Measurements from ENCODE around the gene DROSHA. TPM values are rescaled to one million over a fixed set of nuclear protein-coding genes. Genes with fewer than 3 reads are reported as not detected.

Gene DROSHA
- polyA plus RNA-seq, 1 donor = 57.0 TPM

- H3K9me3 ChIP-seq (ENCODE audit: control insufficient read depth, low read depth, low read length) = no peaks in the 10 kb centered on the region
- no peak overlapping the region for H3K4me3 ChIP-seq (ENCODE audit: low read length)
- H3K27me3 ChIP-seq (ENCODE audit: control insufficient read depth, insufficient read depth, low read length) = no peaks in the 10 kb centered on the region
- H3K27ac ChIP-seq (ENCODE audit: low read length) = no peak overlapping the region
- no CpG with 5 or more reads among the region's 4 CpGs for WGBS (ENCODE audit: insufficient coverage, low lambda C conversion rate)
- DNase-seq = no peak
- H3K4me1 ChIP-seq (ENCODE audit: control insufficient read depth, insufficient read depth, low read length) = no peaks in the 10 kb centered on the region
- H3K36me3 ChIP-seq (ENCODE audit: control insufficient read depth, insufficient read depth, low read length) = peaks cover 69% of the 10 kb centered on the region
These were observed 39.0 kb downstream of the DROSHA start for GRCh38 chr5:31492869-31493268.

GRCh38 chr5:31487506-31487905, 44.4 kb downstream of the DROSHA start:
- WGBS (ENCODE audit: insufficient coverage, low lambda C conversion rate) = no CpG with 5 or more reads among the region's 2 CpGs
- H3K27me3 ChIP-seq (ENCODE audit: control insufficient read depth, insufficient read depth, low read length) = no peaks in the 10 kb centered on the region
- no peak for DNase-seq
- H3K36me3 ChIP-seq (ENCODE audit: control insufficient read depth, insufficient read depth, low read length) = peaks cover 27% of the 10 kb centered on the region
- H3K9me3 ChIP-seq (ENCODE audit: control insufficient read depth, low read depth, low read length) = no peaks in the 10 kb centered on the region
- H3K27ac ChIP-seq (ENCODE audit: low read length) = no peak overlapping the region
- peaks cover 5% of the 10 kb centered on the region for H3K4me1 ChIP-seq (ENCODE audit: control insufficient read depth, insufficient read depth, low read length)
- no peak overlapping the region for H3K4me3 ChIP-seq (ENCODE audit: low read length)

- H3K27me3 ChIP-seq (ENCODE audit: control insufficient read depth, insufficient read depth, low read length) = no peaks in the 10 kb centered on the region
- H3K9me3 ChIP-seq (ENCODE audit: control insufficient read depth, low read depth, low read length) = no peaks in the 10 kb centered on the region
- DNase-seq = no peak
- WGBS (ENCODE audit: insufficient coverage, low lambda C conversion rate) = 67% methylated on average over 1 of the region's 6 CpGs
- peaks cover 31% of the 10 kb centered on the region for H3K36me3 ChIP-seq (ENCODE audit: control insufficient read depth, insufficient read depth, low read length)
- no peak overlapping the region for H3K27ac ChIP-seq (ENCODE audit: low read length)
- H3K4me3 ChIP-seq (ENCODE audit: low read length) = no peak overlapping the region
- H3K4me1 ChIP-seq (ENCODE audit: control insufficient read depth, insufficient read depth, low read length) = peaks cover 5% of the 10 kb centered on the region
These were observed 45.5 kb downstream of the DROSHA start for GRCh38 chr5:31486441-31486840.

- peaks cover 5% of the 10 kb centered on the region for H3K4me1 ChIP-seq (ENCODE audit: control insufficient read depth, insufficient read depth, low read length)
- no peaks in the 10 kb centered on the region for H3K27me3 ChIP-seq (ENCODE audit: control insufficient read depth, insufficient read depth, low read length)
- peaks cover 31% of the 10 kb centered on the region for H3K36me3 ChIP-seq (ENCODE audit: control insufficient read depth, insufficient read depth, low read length)
- H3K4me3 ChIP-seq (ENCODE audit: low read length) = no peak overlapping the region
- 61% methylated on average over 4 of the region's 7 CpGs for WGBS (ENCODE audit: insufficient coverage, low lambda C conversion rate)
- no peaks in the 10 kb centered on the region for H3K9me3 ChIP-seq (ENCODE audit: control insufficient read depth, low read depth, low read length)
- no peak overlapping the region for H3K27ac ChIP-seq (ENCODE audit: low read length)
- DNase-seq = peak; percentile 50 to 79
These were observed 46.3 kb downstream of the DROSHA start for GRCh38 chr5:31485376-31486207.

- Histone ChIP-seq H3K27ac (ENCODE audit: low read length) (no peak overlapping the region), H3K36me3 (ENCODE audit: control insufficient read depth, insufficient read depth, low read length) (peaks cover 12% of the 10 kb centered on the region), H3K27me3 (ENCODE audit: control insufficient read depth, insufficient read depth, low read length) (no peaks in the 10 kb centered on the region), H3K9me3 (ENCODE audit: control insufficient read depth, low read depth, low read length) (no peaks in the 10 kb centered on the region), H3K4me3 (ENCODE audit: low read length) (no peak overlapping the region), H3K4me1 (ENCODE audit: control insufficient read depth, insufficient read depth, low read length) (peaks cover 5% of the 10 kb centered on the region)
- no peak for DNase-seq
- WGBS (ENCODE audit: insufficient coverage, low lambda C conversion rate) = 90% methylated on average over 1 of the region's 3 CpGs
These were observed 50.2 kb downstream of the DROSHA start for GRCh38 chr5:31481531-31482165.

- DNase-seq = no peak
- no peak overlapping the region for H3K27ac ChIP-seq (ENCODE audit: low read length)
- H3K9me3 ChIP-seq (ENCODE audit: control insufficient read depth, low read depth, low read length) = no peaks in the 10 kb centered on the region
- no peak overlapping the region for H3K4me3 ChIP-seq (ENCODE audit: low read length)
- H3K4me1 ChIP-seq (ENCODE audit: control insufficient read depth, insufficient read depth, low read length) = no peaks in the 10 kb centered on the region
- H3K36me3 ChIP-seq (ENCODE audit: control insufficient read depth, insufficient read depth, low read length) = peaks cover 20% of the 10 kb centered on the region
- no peaks in the 10 kb centered on the region for H3K27me3 ChIP-seq (ENCODE audit: control insufficient read depth, insufficient read depth, low read length)
- no CpG with 5 or more reads among the region's 2 CpGs for WGBS (ENCODE audit: insufficient coverage, low lambda C conversion rate)
These were observed 52.2 kb downstream of the DROSHA start for GRCh38 chr5:31479706-31480105.

GRCh38 chr5:31478901-31479300, 53.0 kb downstream of the DROSHA start:
- no peaks in the 10 kb centered on the region for H3K9me3 ChIP-seq (ENCODE audit: control insufficient read depth, low read depth, low read length)
- H3K27ac ChIP-seq (ENCODE audit: low read length) = no peak overlapping the region
- no peak overlapping the region for H3K4me3 ChIP-seq (ENCODE audit: low read length)
- H3K4me1 ChIP-seq (ENCODE audit: control insufficient read depth, insufficient read depth, low read length) = no peaks in the 10 kb centered on the region
- no peak for DNase-seq
- H3K27me3 ChIP-seq (ENCODE audit: control insufficient read depth, insufficient read depth, low read length) = no peaks in the 10 kb centered on the region
- H3K36me3 ChIP-seq (ENCODE audit: control insufficient read depth, insufficient read depth, low read length) = peaks cover 20% of the 10 kb centered on the region

GRCh38 chr5:31477971-31478370, 53.9 kb downstream of the DROSHA start:
- Histone ChIP-seq H3K4me3 (ENCODE audit: low read length) (no peak overlapping the region), H3K27ac (ENCODE audit: low read length) (no peak overlapping the region), H3K9me3 (ENCODE audit: control insufficient read depth, low read depth, low read length) (no peaks in the 10 kb centered on the region), H3K36me3 (ENCODE audit: control insufficient read depth, insufficient read depth, low read length) (peaks cover 18% of the 10 kb centered on the region), H3K4me1 (ENCODE audit: control insufficient read depth, insufficient read depth, low read length) (no peaks in the 10 kb centered on the region), H3K27me3 (ENCODE audit: control insufficient read depth, insufficient read depth, low read length) (no peaks in the 10 kb centered on the region)
- DNase-seq = no peak
- WGBS (ENCODE audit: insufficient coverage, low lambda C conversion rate) = 100% methylated on average over 4 of the region's 5 CpGs

GRCh38 chr5:31477516-31477915, 54.4 kb downstream of the DROSHA start:
- 100% methylated on average over 1 of the region's 2 CpGs for WGBS (ENCODE audit: insufficient coverage, low lambda C conversion rate)
- no peak overlapping the region for H3K27ac ChIP-seq (ENCODE audit: low read length)

GRCh38 chr5:31476738-31477141, 55.2 kb downstream of the DROSHA start:
- no peaks in the 10 kb centered on the region for H3K27me3 ChIP-seq (ENCODE audit: control insufficient read depth, insufficient read depth, low read length)
- H3K4me1 ChIP-seq (ENCODE audit: control insufficient read depth, insufficient read depth, low read length) = no peaks in the 10 kb centered on the region
- H3K27ac ChIP-seq (ENCODE audit: low read length) = no peak overlapping the region
- no peak overlapping the region for H3K4me3 ChIP-seq (ENCODE audit: low read length)
- 100% methylated on average over 1 of the region's 4 CpGs for WGBS (ENCODE audit: insufficient coverage, low lambda C conversion rate)
- peaks cover 16% of the 10 kb centered on the region for H3K36me3 ChIP-seq (ENCODE audit: control insufficient read depth, insufficient read depth, low read length)
- DNase-seq = no peak
- H3K9me3 ChIP-seq (ENCODE audit: control insufficient read depth, low read depth, low read length) = no peaks in the 10 kb centered on the region

More at GRCh38 chr5:31477516-31477915, 54.4 kb downstream of the DROSHA start:
- peaks cover 19% of the 10 kb centered on the region for H3K36me3 ChIP-seq (ENCODE audit: control insufficient read depth, insufficient read depth, low read length)
- no peak overlapping the region for H3K4me3 ChIP-seq (ENCODE audit: low read length)
- no peaks in the 10 kb centered on the region for H3K4me1 ChIP-seq (ENCODE audit: control insufficient read depth, insufficient read depth, low read length)
- DNase-seq = no peak
- H3K9me3 ChIP-seq (ENCODE audit: control insufficient read depth, low read depth, low read length) = no peaks in the 10 kb centered on the region
- H3K27me3 ChIP-seq (ENCODE audit: control insufficient read depth, insufficient read depth, low read length) = no peaks in the 10 kb centered on the region
